Thoracic aorta (tissue), 2 donors: ENCODE data around the gene ABTB1. TPM values are rescaled to one million over a fixed set of nuclear protein-coding genes. Genes with fewer than 3 reads are reported as not detected.

Source experiments
- ATAC-seq: fragments of 150-250 bp; one replicate; pipeline ENCODE4 v1.8.0; 2017; ENCODE audit warnings: low read depth; ENCODE audit not compliant: insufficient number of reproducible peaks, low FRiP score
- DNase-seq: peaks from one replicate; pipeline ENCODE4 v3.0.0-alpha.2; 2020; ENCODE audit warnings: low spot score
- H3K27ac ChIP-seq, 2 donors: fragments of 200-600 bp; sonication (generic); 1 replicate in 1 of 2; 2 replicates in 1 of 2; pipeline ENCODE4 v1.5.1; 2016; ENCODE audit warnings: mild to moderate bottlenecking in 2 of 2, moderate library complexity in 2 of 2
- H3K27me3 ChIP-seq: fragments of 200-600 bp; sonication (generic); replicated peaks from 2 replicates; pipeline ENCODE4 v1.6.0; 2016; ENCODE audit warnings: mild to moderate bottlenecking; ENCODE audit not compliant: insufficient read depth
- H3K36me3 ChIP-seq: fragments of 200-600 bp; sonication (generic); one replicate; pipeline ENCODE4 v1.5.1; 2016
- H3K4me1 ChIP-seq, 2 donors: fragments of 200-600 bp; sonication (generic); 1 replicate in 1 of 2; 2 replicates in 1 of 2; pipeline versions ENCODE4 v1.5.1 to v1.6.0; 2016; ENCODE audit warnings: low read depth in 2 of 2, mild to moderate bottlenecking in 1 of 2; ENCODE audit not compliant: control insufficient read depth in 1 of 2
- H3K4me3 ChIP-seq: fragments of 200-600 bp; sonication (generic); 2 replicates; pipeline ENCODE4 v1.5.1; 2016; ENCODE audit warnings: mild to moderate bottlenecking
- H3K9me3 ChIP-seq: fragments of 200-600 bp; sonication (generic); 2 replicates; pipeline ENCODE4 v1.5.1; 2016
- total RNA-seq, 2 donors: library from RNA; depleted of rRNA; stranded (reverse); fragments of >200 nt; gene quantifications; one replicate each; pipeline versions ENCODE4 v1.1.0 to v1.2.3, GENCODE V29; 2016
- TF ChIP-seq, protein P1 (sequence below): fragments of 200-600 bp; sonication (generic); IDR thresholded peaks from one replicate; pipeline ENCODE4 v1.5.1; 2019; ENCODE audit warnings: antibody characterized with exemption

Gene ABTB1
- total RNA-seq, 2 donors from 2014 or later = 71.7 to 78.7 TPM

DNA sequence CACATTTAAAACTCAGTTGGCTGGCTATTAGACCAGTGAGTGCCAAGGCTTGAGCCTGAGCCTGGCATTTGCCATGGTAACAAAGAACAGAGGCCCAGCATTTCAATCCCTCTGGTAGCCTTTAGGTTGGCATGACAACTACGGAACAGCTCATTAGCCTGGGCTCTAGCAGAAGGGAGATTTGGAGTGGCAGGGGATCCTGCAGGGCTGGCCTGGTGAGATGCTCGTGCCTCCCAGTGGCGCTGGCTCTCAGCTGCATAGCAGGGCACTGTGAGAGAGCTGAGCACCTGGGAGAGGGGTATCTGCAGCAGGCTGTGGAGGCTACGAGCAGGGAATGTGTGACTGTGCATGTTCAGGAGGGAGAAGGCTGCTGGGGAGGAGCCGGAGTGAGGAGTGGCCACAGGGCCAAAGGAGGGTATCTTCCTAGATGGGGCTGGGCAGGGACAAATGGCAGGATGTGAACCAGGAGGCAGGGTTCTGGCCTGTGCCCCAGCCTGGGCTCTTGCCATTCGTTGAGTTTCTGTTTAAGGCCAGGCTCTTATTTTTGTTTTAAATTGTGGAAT lies 5.6 kb upstream of the ABTB1 start:
- no peaks in the 10 kb centered on the region for H3K27me3 ChIP-seq
- no peaks in the 10 kb centered on the region for H3K36me3 ChIP-seq
- H3K27ac ChIP-seq = no peak overlapping the region
- TF ChIP-seq, protein P1, sequence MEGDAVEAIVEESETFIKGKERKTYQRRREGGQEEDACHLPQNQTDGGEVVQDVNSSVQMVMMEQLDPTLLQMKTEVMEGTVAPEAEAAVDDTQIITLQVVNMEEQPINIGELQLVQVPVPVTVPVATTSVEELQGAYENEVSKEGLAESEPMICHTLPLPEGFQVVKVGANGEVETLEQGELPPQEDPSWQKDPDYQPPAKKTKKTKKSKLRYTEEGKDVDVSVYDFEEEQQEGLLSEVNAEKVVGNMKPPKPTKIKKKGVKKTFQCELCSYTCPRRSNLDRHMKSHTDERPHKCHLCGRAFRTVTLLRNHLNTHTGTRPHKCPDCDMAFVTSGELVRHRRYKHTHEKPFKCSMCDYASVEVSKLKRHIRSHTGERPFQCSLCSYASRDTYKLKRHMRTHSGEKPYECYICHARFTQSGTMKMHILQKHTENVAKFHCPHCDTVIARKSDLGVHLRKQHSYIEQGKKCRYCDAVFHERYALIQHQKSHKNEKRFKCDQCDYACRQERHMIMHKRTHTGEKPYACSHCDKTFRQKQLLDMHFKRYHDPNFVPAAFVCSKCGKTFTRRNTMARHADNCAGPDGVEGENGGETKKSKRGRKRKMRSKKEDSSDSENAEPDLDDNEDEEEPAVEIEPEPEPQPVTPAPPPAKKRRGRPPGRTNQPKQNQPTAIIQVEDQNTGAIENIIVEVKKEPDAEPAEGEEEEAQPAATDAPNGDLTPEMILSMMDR = no peak
- H3K9me3 ChIP-seq = no peaks in the 10 kb centered on the region
- no peak for ATAC-seq
- no peak overlapping the region for H3K4me3 ChIP-seq
- H3K4me1 ChIP-seq = peaks cover 5 to 10% of the 10 kb centered on the region in 2 donors
- no peak for DNase-seq

- H3K36me3 ChIP-seq = no peaks in the 10 kb centered on the region
- DNase-seq = no peak
- H3K27ac ChIP-seq = no peak overlapping the region
- TF ChIP-seq, protein P1 = no peak
- no peak overlapping the region for H3K4me3 ChIP-seq
- H3K4me1 ChIP-seq = peaks cover 10 to 16% of the 10 kb centered on the region in 2 donors
- H3K27me3 ChIP-seq = no peaks in the 10 kb centered on the region
- no peak for ATAC-seq
- H3K9me3 ChIP-seq = no peaks in the 10 kb centered on the region
Measured at GRCh38 chr3:127668906-127669305, 3.8 kb upstream of the ABTB1 start.

GRCh38 chr3:127669541-127670228 lies 3.1 kb upstream of the ABTB1 start:
- Histone ChIP-seq H3K4me3 (no peak overlapping the region), H3K27ac (no peak overlapping the region), H3K4me1 (peaks cover 16 to 23% of the 10 kb centered on the region in 2 donors), H3K9me3 (no peaks in the 10 kb centered on the region), H3K36me3 (no peaks in the 10 kb centered on the region), H3K27me3 (no peaks in the 10 kb centered on the region)
- ATAC-seq (no peak), DNase-seq (no peak)
- TF ChIP-seq, protein P1 = no peak

- TF ChIP-seq, protein P1 = no peak
- no peak for ATAC-seq
- H3K27me3 ChIP-seq = no peaks in the 10 kb centered on the region
- no peak for DNase-seq
- peaks cover 16 to 28% of the 10 kb centered on the region in 2 donors for H3K4me1 ChIP-seq
- H3K36me3 ChIP-seq = no peaks in the 10 kb centered on the region
- no peaks in the 10 kb centered on the region for H3K9me3 ChIP-seq
- no peak overlapping the region for H3K27ac ChIP-seq
- no peak overlapping the region for H3K4me3 ChIP-seq
Measured at GRCh38 chr3:127670229-127670559, 2.6 kb upstream of the ABTB1 start.

DNA sequence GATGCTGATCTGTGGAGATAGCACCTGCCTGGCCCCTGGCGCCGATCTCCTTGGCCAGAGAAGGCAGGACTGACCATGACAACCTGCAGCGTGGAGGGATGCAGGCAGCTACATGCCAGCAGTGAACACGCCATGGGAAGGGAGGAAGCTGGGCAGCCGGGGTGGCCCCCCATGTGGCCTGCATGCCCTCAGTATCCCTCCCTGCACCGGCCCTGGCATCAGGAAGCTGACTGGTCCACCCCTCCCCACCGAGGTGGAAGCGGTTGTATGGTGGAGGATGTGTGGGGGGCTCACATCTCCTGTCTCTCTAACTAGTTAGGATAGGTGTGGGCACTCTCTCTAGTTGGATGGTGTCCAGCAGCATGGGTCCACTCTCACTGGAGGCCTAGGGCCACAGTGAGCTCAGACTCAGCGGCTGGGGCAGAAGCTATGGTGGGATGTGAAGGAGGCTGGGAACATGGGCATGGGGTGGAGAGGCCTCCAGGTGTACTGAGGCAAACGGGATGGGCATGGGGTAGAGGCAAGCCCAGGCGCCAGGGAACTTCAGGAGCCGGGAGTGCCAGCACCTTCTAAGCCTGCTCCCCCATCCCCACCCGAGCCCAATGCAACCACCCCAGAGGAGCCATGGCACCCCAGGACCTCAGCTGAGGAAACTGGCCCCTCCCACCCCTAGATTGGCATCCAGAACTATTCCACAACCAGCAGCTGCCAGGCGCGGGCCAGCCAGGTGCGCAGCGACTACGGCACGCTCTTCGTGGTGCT lies 1.8 kb upstream of the ABTB1 start:
- peaks cover 16 to 34% of the 10 kb centered on the region in 2 donors for H3K4me1 ChIP-seq
- TF ChIP-seq, protein P1 = no peak
- H3K4me3 ChIP-seq = no peak overlapping the region
- H3K36me3 ChIP-seq = peaks cover 2% of the 10 kb centered on the region
- ATAC-seq (no peak), DNase-seq (no peak)
- H3K9me3 ChIP-seq = no peaks in the 10 kb centered on the region
- H3K27me3 ChIP-seq = no peaks in the 10 kb centered on the region
- no peak overlapping the region for H3K27ac ChIP-seq
